ENCODE data around the gene S100A3. TPM values are rescaled to one million over a fixed set of nuclear protein-coding genes. Genes with fewer than 3 reads are reported as not detected.

Gene S100A3
- total RNA-seq, 1 experiment from 2014 or later = 90.9 TPM

- peak; percentile 66 for DNase-seq (ENCODE audit: low spot score)
Measured at GRCh38 chr1:153509729-153510354, 39.2 kb downstream of the S100A3 start.

DNA sequence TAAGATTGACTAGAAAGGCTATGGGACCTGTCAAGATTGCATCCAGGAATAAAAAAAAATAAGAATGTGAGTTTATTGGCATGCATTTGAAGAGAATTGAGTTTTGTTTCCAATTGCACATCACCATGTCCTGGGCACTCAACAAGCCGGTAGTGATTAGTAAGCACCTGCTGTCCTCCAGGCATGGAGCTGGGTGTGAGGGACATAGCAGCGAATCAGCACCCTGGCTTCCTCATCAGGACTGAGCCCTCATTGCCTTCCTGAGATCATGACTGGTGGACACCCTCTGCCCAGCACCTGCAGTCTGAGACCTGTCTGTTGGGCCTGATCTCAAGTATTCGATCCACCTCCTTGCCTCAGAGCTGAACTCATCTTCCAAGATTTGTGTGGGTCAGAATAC, 40.0 kb downstream of the S100A3 start:
- DNase-seq (ENCODE audit: low spot score) = no peak

- no peak for DNase-seq (ENCODE audit: low spot score)
Measured at GRCh38 chr1:153507926-153508583, 41.0 kb downstream of the S100A3 start.

- DNase-seq (ENCODE audit: low spot score) = peak; percentile 93
Measured at GRCh38 chr1:153506831-153507413, 42.1 kb downstream of the S100A3 start.

DNA sequence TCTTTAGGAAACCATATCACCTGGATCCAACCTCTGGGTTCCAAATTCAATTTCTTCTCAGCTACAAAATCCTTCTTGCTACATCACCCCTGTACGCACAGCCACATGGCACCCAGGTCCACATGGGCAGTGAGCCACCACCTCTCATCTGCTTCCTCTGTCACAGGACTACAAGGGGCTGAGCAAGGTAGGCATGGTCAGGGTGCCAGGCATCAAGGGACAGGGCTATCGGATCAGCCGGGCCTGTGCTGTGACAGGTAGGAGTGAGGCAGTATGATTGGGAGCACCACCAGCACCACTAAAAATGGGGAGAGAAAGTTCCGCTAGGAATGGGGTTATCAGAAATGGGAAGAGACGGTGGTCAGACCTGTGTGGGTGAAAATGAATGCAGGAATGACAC, 42.7 kb downstream of the S100A3 start:
- DNase-seq (ENCODE audit: low spot score) = no peak

DNA sequence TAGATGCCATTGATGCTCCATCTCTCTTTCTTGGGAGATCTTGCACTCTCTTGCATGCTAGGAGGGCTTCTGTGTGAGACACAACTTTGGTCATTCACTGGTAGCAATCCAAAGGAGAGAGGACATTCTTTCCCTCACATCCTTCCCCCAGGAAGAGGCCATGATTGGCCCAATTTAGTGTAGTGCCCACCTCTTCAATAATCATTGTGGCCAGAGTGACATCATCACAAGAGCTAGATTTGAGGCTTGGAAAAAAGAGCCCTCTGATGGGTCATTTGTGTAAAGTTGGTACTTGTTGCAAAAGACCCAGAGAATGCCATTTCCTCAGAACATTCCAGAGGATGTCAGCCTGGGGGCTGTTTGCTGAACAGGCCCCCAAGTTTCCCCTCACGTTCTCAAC, 43.5 kb downstream of the S100A3 start:
- no peak for DNase-seq (ENCODE audit: low spot score)

DNA sequence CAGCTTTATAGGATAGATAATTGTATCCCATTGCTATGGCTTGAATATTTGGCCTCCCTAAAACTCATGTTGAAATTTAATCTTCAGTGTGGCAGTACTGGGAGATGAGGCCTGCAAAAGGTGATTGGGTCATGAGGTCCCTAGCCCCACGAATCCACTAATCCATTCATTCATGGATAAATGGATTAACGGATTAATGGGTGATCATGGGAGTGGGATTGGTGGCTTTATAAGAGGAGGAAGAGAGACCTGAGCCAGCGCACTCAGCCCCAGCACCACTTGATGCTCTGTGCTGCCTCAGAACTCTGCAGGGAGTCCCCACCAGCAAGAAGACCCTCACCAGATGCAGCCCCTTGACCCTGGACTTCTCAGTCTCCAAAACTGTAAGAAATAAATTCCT, 45.3 kb downstream of the S100A3 start:
- DNase-seq (ENCODE audit: low spot score) = no peak

DNA sequence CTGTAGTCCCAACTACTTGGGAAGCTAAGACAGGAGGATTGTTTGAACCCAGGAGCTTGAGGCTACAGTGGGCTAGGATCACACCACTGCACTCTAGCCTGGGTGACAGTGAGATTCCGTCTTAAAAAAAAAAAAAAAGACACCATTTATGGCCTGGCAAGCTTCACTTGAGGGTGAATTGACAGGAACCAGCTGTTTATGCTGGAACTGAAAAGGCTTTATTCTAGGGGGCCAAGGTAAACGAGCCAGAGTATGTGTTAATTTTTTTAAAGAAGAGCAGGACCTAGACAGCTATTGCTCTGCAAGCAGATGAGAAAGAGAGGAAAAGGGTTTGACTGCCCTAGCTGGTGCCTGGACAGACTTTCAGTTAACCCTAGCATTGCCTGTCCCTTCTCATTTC, 50.3 kb downstream of the S100A3 start:
- DNase-seq (ENCODE audit: low spot score) = no peak

Other genes starting within 250 kb of the S100A3 start
- not detected in 2 replicates for gene PGLYRP3, start 236.3 kb downstream of the S100A3 start, total RNA-seq (2014; rRNA removed; shearing (Covaris generic))
- not detected in 2 replicates for gene PGLYRP4, start 200.4 kb downstream of the S100A3 start, total RNA-seq (2014; rRNA removed; shearing (Covaris generic))
- not detected in 2 replicates for gene S100A9, start 191.4 kb downstream of the S100A3 start, total RNA-seq (2014; rRNA removed; shearing (Covaris generic))
- not detected in 2 replicates for gene S100A12, start 173.6 kb downstream of the S100A3 start, total RNA-seq (2014; rRNA removed; shearing (Covaris generic))
- gene S100A8, start 158.2 kb downstream of the S100A3 start, total RNA-seq (2014; rRNA removed; shearing (Covaris generic)) = not detected in 2 replicates
- not detected in 2 replicates for gene S100A7A, start 132.7 kb downstream of the S100A3 start, total RNA-seq (2014; rRNA removed; shearing (Covaris generic))
- gene S100A7, start 88.6 kb downstream of the S100A3 start, total RNA-seq (2014; rRNA removed; shearing (Covaris generic)) = not detected in 2 replicates
- 1,463 and 1,751 TPM in 2 replicates for gene S100A6, start 13.3 kb downstream of the S100A3 start, total RNA-seq (2014; rRNA removed; shearing (Covaris generic))
- 1.1 and 6.1 TPM in 2 replicates for gene S100A5, start 8.3 kb downstream of the S100A3 start, total RNA-seq (2014; rRNA removed; shearing (Covaris generic))
- gene S100A4, start 3.5 kb downstream of the S100A3 start, total RNA-seq (2014; rRNA removed; shearing (Covaris generic)) = 3,194 and 3,572 TPM in 2 replicates
- 41.3 and 63.0 TPM in 2 replicates for gene S100A2, start 16.6 kb upstream of the S100A3 start, total RNA-seq (2014; rRNA removed; shearing (Covaris generic))
- 726 and 852 TPM in 2 replicates for gene S100A16, start 63.9 kb upstream of the S100A3 start, total RNA-seq (2014; rRNA removed; shearing (Covaris generic))
- 0.17 TPM in 1 of 2 replicates, not detected in the other for gene S100A14, start 67.1 kb upstream of the S100A3 start, total RNA-seq (2014; rRNA removed; shearing (Covaris generic))
- 116 and 160 TPM in 2 replicates for gene S100A13, start 78.2 kb upstream of the S100A3 start, total RNA-seq (2014; rRNA removed; shearing (Covaris generic))
- 0.46 and 2.8 TPM in 2 replicates for gene S100A1, start 79.2 kb upstream of the S100A3 start, total RNA-seq (2014; rRNA removed; shearing (Covaris generic))
- gene CHTOP, start 84.8 kb upstream of the S100A3 start, total RNA-seq (2014; rRNA removed; shearing (Covaris generic)) = 49.0 and 60.8 TPM in 2 replicates
- 150 and 158 TPM in 2 replicates for gene SNAPIN, start 109.4 kb upstream of the S100A3 start, total RNA-seq (2014; rRNA removed; shearing (Covaris generic))
- 578 and 601 TPM in 2 replicates for gene ILF2, start 121.7 kb upstream of the S100A3 start, total RNA-seq (2014; rRNA removed; shearing (Covaris generic))
- 0.16 and 1.4 TPM in 2 replicates for gene NPR1, start 129.4 kb upstream of the S100A3 start, total RNA-seq (2014; rRNA removed; shearing (Covaris generic))
- gene INTS3, start 178.8 kb upstream of the S100A3 start, total RNA-seq (2014; rRNA removed; shearing (Covaris generic)) = 43.6 and 44.7 TPM in 2 replicates
- 1.8 and 2.2 TPM in 2 replicates for gene SLC27A3, start 226.1 kb upstream of the S100A3 start, total RNA-seq (2014; rRNA removed; shearing (Covaris generic))

All from A172 (cell line).